Mammary epithelial cell (primary cell): Measurements from ENCODE around the gene CREBBP.
A peak's percentile ranks its signal among the peaks of the same experiment; 100 is the strongest.

Experiments
- CTCF ChIP-seq, 2 donors: IDR thresholded peaks in 1 of 2; conservative IDR thresholded peaks in 1 of 2; 2 replicates each; pipeline ENCODE4 v1.5.1; 2011 to 2012; ENCODE audit warnings: inconsistent platforms in 2 of 2, low read length in 2 of 2, mild to moderate bottlenecking in 2 of 2, control low read depth in 1 of 2, low read depth in 1 of 2; ENCODE audit not compliant: insufficient read depth in 1 of 2; ENCODE audit errors: extremely low read depth in 1 of 2
- EZH2 ChIP-seq: IDR thresholded peaks from 2 replicates; pipeline ENCODE4 v1.6.1; 2012; ENCODE audit warnings: low read length, inconsistent platforms, borderline replicate concordance

DNA sequence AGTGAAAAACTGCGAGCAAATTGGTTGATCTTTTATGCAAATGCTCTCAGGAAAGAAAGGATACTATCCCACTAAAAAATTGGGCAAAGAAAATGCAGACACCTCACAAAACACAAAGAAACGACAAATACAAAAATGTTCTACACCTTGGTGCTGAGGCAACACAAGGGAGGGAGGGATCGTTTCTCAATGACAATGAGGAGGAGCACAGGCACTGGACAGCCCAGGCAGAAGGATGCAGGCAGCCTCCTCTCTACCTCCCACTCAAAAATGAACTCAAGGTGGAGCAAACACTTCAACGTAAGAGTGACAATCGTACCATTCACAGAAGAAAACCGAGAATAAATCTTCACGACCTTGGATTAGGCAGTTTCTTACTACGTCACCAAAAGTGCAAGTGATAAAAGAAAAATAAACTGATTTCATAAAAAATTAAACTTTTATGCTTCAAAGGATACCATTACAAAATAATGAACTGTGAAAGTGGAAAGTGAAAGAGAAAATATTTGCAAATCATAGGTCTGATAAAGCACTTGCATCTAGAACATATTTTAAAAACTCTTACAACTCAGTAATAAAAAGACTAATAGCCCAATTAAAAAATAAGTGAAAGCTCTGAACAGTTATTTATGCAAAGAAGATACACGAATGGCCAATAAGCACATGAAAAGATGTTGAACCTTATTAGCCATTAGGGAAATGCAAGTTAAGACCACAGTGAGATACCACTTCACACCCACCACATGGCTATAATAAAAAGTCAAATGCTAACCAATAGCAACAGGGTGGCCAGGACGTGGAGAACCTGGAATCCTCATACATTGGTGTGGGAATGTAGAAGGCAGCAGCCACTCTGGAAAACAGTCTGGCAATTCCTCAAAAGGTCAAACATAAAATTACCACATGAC, 82.4 kb downstream of the CREBBP start:
- TF ChIP-seq CTCF (conservative IDR thresholded peaks at IDR 0.05 in 1 of 2, IDR thresholded peaks at IDR 0.05 in 1 of 2; ENCODE audit: extremely low read depth in 1 of 2, insufficient read depth in 1 of 2, low read depth in 1 of 2, low read length in 2 of 2) (peak in 1 of 2 donors; percentile 8), EZH2 (no peak)
